ENCODE data around the gene CCDC70.
"Not testable (repeated sequence)": the region's sequence is repeated elsewhere in the genome, so short reads cannot be mapped to it uniquely, and the experiment has no call there.

Gene CCDC70

DNA sequence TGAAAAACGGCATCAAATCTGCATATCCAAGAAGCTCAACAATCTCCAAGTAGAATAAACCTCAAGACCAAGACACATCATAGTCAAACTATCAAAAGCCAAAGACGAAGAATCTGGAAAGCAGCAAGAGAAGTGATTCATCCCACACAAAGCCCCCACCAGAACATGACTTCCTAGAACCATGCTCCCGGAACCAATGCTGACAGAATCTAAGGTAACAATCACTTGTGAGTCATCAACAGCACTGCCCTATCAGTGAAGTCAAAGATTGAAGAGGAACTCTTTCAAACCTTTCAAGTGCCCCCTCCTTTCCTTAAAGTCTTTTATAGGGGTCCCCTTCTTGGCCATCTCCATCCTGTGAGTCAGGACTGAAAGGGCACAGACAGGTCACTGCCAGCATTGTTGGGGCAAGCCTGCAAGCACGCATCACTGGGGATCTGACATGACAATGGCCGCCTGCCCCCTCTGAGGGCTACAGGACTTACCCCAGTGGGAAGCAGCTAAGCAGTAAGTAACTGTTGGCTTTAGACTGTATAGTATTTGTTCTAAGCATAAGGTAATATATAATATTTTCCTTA, at the start of gene CCDC70:
CCDC70 (plus strand) TSS at position 247 of the 578 bp plus-strand sequence. CDS start 3,443 bp downstream, outside the sequence.
- DNase-seq = no peak

DNA sequence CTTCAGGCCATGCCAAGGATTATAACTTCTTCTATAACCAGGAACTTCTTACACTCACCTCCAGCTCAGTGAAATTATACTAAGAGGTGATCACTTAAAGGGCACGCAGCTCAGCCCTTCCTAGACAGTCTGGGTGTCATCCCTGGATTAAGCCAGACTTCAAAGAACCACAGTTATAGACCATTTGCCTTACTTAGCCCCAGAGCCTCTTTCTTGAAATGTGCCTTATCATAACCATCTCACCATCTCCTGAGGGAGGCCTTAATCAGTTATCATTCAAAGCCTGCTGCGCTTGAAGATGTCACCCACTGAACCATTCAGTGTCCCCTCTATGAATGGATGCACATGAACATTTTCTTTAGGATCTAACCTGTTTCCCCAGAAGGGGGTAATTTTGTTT, 47.7 kb upstream of the CCDC70 start:
- no peak for DNase-seq

DNA sequence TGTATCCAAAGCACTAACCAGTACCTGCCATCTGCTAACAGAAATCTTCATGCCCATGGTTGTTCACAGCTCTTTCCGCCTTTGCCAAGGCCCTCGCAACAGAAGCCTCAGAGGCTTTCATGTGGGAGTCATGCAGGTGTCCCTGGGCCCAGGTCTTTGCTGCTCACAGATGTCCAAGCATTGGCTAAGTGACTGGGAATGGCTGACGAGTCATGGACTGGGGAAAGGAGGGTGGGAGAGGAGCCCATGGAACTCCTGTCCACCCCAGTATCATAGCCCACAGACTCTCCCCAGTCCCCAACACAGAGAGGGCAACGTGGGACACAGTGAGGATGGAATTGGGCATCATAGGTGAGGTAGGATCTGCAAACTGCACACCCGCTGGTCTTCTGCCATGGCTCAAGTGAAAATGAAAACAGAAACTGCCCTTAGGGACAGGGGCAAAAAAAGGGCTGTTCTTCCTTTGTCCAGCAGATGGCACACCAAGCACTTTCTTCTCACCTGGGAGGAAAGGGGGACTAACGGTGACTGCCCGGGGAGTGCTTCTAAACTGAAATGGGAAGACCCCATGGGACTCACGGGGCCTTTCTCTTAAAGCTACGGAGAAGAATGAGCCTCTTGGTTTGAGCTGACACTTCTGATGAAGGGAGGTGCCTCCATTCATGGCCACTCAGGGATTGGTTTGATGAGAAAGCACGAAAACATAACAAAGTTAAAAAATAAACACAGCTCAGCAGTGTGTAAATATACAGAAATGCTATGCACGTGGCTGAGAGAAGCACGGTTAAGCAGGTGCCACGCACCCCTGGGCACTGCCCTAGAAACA, 46.7 kb upstream of the CCDC70 start:
- no peak for DNase-seq

DNA sequence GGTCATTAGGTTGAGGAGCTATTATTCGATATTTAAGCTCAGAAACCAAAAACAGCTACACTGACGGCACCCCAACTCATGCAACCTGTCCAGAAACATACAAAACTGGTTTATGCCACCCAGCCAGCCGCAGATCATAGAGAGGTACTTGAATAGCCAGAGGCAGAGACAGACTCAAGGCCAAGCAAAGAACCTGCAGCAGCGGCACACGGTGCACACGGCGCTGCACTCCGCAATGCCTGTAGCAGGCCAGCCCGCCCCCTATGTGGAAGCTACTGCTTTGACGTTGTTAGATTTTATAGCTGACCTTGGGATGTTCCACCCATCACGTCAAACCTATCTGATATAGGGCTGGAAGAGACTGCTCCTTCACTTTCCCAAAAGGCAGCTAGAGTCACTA, 45.9 kb upstream of the CCDC70 start:
- no peak for DNase-seq

DNA sequence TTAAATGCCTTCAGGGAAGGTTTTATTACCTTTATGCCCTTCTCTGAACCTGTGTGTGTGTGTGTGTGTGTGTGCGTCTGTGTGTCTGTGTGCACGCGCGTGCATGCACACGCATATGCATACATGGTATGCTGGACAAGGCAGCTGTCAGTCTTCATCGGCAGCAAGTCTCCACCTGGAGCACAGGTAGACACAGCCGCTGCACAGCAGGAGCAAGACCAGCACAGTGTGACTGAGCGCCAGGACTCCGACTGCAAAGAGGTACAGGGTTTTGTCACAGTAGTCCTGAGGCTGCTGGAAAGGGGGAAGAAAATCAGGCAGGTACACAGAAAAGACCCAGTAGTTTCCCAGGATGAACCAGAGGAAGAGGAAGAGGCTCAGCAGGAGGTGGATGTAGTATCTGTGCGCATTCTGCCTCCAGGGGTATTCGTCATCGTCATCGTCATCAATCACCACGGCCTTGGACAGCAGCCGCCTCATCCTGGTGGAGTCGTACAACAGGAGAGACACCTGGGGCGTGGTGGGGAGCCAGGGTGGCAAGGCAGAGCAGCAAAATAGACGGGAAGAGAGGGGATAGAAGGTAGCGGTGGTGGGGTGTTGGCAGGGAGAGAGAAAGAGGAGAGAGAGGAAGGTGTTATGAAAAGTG, 45.0 kb upstream of the CCDC70 start:
- no peak for DNase-seq

DNA sequence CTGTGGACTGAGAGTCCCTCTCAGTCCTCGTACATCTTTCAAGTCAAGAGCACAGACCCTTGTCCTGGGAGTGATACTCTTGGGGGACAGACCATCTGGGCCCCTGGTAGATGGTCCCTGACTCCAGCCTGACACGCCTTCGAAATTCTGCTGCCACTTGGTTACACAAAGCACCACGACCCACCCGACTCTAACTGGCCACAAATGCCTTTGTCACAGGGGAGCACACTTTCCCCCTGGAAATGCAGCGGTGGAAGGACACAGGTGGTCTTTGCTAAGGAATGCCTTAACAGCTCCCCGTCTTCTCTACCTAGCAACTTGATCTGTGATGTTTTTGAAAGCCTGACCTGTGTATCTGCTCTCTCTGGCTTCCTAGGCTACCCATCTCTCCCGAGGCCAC, 44.1 kb upstream of the CCDC70 start:
- DNase-seq = no peak

DNA sequence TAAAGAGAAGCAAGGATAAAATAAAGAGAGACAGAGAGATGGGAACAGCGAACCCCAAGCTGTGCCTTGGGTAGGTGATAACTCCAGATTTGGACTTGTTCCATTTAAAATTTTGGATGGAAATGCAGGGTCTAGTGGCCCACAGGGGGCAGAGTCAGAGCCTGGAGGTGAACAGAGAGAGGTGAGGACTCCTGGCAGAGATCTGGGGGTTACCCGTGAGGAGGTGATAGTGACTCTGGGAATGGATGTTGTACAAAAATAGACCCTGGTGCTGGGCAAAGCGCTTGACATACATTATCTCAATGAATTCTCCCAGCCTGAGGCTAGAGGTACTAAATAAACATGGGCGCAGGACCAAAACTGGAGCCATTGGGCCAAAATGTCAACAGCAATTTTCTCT, 43.5 kb upstream of the CCDC70 start:
- no peak for DNase-seq

DNA sequence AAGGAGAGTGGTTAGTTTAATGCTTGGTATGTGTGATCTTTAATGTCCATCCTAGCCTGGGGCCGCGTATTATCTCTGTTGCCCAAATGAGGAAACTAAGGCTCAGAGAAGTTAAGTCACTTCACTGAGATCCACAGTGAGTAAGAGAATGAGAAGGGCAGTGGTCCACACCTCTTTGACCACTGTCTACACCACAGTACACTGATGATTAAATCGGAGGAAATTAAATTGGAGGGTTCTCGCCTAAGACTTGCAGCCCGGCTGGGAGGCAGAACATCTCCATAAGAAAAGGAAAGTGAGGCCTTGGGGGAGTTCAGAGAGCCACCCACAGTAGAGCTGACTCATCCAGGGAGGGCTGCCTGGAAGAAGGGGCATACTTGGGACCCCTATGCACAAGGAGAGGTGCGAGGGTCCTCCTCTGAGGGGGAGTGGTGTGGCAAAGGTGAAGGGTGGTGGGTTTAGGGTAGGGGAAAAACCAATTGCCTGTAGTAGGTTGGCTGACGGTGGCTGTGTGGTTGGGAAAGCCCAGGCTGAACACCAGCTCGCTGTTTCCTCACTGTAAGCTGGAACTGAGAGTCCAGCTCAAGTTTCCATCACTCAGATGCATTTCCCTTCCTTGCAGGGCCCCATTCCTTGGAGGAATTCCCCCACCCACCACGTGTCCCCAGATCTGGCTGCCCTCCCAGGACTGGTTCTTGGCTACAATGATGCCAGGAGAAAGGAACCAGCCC, 42.8 kb upstream of the CCDC70 start:
- no peak for DNase-seq

DNA sequence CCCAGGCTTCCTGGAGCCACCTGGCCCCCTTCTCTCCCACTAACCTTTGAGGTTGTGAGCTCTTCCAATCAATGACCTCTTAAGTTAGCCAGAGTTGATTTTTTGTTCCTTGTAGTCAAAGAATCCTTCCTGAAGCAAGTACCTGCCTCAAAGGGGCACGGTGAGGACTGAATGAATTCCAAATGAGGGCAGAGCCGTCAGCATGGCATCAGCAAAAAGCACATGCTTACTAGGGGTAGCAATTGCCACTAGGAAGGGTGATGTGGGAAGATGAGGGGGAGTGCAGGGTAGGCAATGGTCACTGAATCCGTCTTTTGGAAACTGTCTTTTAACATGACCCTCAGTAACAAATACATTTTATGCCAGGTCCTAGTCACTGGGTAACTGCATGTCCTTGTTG, 42.2 kb upstream of the CCDC70 start:
- no peak for DNase-seq

DNA sequence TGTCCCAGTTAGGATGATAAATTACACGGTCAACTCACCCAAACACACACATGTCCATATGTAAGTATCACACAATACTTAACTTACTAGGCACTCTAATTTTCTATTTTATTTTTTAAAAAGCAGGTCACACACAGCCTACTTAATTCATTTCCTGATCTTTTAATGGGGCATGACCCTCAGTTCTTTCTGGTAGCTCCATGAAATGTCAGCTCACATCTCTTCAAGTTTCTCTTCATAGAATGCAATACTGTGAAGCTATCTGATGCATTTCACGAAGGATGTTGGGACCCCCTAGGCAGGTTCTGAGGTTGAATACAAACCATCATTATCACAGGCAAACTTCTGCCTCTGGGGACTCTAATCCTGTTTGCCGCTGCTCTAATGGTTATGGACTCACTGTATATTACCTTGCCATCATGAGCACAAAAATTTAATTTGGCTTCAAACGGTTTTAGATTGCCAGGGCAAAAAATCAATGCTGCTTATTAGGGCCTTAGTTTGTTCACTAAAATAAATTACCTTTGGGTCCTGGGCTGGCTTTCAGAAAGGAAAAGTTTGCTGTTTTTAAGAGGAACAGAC, 41.7 kb upstream of the CCDC70 start:
- DNase-seq = no peak

DNA sequence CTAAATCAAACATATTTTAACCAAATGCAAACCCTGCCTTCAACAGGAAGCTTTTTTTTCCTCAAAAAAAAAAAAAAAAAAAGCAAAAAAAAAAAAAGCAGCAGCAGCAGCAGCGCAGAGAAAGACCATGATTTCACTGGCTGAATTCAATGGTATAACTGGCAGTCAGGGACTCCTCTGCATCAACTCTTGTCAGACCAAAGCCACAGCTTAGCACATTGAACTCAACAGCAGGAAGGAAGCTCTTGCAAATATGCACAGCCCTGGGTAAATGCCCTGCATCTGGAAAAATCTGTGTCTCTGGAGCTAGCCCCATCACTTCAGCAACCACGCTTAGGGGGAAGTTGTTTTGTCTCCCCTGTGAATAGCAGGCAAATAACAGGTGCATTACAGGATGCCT, 40.2 kb upstream of the CCDC70 start:
- DNase-seq = no peak

DNA sequence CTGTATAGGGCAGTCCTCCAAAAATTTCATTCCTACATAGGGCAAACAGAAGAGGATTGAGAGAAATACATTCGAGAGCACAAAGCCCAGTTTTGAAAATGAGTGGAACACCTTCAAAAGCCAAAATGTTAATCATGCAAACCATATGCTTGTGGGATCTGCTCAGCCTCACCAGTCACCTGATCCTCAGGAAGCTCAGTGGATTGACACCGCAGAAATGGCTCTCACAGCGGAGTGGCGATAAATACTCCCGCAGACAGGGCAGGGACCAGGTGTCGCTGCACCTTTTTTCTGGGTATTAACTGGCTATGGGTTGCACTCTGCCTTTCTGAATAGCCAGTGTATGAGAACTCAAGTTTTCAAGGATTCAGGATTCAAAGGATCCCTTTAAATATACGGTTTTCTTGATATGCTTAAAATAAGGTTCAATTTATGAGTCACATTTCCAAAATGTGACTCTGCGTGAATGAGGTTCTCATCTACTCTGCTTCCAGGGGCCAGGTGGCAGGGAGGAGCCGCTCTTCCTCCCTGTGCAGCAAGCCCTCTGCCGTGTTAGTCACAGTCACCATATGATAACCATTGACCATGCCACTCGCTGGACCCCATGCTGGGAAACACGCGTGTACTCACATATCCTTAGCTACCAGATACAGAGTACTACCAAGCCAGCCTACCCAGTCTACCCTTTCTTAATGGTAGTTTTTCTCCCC, 39.5 kb upstream of the CCDC70 start:
- no peak for DNase-seq

DNA sequence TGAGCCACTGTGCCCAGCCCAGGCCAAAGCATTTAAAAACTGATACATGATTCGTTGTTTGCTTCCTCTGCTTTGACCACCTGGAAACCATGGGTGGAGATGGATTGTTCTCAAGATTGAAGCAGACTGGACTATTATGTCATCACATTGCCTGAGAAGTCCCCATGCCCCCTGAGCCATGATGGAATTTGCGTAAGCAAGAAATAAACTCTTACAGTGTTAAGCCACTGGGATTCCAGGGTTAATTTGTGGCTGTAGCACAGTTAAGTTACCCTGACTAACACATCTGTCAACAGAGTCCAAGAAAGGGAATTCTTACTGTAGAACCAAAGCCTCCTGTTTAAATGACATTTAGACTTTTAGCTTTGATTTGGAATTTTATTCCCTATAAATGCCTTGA, 38.4 kb upstream of the CCDC70 start:
- DNase-seq = no peak

DNA sequence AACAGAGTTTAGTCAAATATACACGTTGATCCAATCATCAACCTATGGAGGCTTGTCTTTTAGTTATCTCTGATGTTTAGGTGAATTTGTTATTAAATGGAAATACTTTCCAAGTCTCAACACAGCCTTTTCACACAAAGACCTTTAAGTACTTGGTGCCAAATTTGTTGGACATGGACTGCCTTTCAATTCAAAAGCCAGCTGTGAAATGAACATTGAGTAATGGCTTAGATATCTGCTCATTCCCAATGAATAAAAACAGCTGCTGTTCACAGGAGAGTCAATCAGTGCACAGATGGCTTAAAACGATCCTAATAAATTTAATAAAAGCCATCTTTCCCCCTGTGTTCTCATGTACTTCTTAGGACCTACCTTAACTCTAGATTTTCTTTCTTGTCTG, 37.9 kb upstream of the CCDC70 start:
- no peak for DNase-seq

DNA sequence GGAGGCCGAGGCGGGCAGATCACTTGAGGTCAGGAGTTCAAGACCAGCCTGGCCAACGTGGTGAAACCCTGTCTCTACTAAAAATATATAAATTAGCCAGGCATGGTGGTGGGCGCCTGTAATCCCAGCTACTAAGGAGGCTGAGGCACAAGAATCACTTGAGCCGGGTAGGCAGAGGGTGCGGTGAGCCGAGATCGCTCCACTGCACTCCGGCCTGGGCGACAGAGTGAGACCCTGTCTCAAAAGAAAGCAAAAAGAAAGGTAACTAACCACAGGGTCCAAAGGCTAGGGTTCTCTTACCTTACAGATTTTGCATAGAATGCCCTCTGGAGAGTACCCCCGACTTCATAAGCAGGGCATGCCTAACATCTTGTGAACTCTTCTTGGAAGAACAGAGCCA, 37.1 kb upstream of the CCDC70 start:
- DNase-seq = not testable (repeated sequence)

DNA sequence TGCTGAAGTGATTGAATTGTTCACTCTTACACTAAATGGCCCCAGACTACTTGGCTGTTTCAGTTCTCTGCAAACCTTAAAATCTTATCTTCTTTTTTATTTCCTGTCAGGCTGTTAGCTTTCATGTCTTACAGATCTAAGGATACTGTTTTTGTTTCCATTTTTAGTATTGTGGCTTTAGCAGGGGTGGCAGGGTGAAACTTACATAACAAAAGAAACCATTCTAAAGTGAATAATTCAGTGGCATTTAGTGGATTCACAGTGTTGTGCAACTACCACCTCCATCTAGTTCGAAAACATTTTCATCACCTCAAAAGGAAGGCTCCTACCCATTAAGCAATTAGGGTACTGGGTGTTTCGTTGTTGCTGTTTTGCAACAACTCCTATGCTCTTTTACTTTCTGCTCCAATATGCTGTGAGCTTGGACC, 36.6 kb upstream of the CCDC70 start:
- no peak for DNase-seq

DNA sequence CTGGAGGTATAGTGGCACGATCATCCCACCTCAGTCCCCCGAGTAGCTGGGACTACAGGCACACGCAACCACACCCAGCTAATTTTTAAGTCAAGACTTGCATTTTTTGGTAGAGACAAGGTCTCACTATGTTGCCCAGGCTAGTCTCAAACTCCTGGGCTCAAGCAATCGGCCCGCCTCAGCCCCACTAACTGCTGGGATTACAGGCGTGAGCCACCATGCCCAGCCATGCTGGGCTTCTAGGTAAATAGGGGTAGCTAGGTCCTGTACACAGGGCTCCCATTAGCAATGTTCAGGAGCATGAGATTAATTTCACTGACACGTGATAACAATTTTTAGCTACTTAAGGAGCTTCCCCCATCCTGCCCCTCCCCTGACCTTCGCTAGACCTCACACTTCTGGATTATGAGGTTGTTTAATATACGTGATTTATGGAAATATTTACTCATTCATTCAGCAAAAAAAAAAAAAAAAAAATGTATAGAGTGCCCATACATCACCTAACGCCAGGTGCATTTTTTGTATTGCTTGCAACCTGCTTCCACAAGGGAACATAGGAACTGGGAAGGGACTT, 36.0 kb upstream of the CCDC70 start:
- DNase-seq = no peak

DNA sequence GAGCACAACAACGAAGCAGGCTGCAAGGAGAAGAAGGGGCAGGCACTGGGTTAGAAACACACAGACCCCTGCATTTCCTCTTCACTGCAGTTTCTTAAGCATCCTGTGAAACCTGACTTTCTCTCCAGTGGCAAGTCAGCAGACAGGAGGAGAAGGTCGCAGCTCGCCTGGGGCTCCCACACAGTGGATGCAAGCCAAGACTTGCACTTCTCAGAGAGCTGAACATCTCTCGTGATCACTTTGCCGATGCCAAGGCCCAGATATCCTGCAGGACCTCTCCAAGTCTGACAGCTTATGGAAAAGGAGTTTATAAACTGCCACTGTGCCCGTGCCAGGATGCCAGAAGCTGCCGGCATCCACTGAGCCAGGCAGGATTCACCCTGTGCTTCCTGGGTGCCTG, 35.2 kb upstream of the CCDC70 start:
- DNase-seq = no peak

DNA sequence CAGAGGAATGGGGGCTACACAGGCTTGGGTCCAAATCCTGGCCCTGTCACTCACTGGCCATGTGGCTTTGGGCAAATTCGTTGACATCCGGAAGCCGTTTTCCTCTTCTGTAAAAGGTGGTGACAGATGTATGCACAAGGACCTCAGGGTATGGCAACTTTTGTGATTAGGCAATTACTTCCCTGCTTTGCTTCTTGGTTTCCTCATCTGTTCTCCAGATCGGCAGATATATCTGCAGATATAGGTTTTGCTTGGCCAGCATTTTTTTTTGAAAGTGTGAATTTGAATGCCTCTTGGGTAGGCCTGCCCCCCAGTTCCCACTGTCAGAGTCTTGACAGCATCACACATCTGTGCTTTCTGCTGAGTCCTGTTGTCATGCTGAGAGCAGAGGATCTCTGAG, 34.5 kb upstream of the CCDC70 start:
- no peak for DNase-seq

DNA sequence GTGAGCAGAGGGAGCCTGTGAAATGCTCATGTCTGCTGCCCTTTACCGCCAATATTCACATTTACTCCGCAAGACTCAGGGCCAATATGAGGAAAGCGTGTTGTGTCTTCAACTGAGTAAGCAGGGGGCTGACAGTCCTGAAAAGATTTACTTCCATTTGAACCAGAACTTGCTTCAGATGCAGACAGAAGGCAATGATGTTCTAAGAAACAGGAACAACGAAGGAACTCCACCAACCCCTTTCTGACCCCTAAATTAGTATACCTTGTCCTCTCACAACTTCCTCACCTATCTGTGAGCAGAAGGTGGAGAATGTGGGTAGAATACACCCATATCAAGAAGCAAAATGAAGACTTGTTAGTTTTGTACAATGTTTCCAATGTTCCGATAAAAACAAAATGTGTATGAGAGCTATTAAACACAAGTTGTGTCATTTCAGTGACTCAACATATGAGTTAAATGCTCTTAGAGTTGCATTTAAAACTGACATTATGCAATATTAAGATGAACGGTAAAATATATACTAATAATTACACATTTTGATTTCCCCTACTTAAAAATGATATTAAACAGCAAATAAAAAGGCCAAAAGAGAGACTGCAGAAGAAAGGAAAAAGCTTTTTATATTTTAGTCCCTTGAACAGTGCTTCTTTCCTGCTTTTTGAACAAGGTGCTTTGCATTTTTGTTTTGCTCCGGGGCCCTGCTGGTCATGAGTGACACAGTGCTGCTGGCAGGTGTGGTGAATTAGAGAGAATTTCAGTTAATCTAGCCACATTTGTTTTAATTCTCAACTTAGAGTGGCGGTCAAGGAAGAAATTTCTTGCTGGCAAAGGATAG, 32.8 kb upstream of the CCDC70 start:
- DNase-seq = no peak

DNA sequence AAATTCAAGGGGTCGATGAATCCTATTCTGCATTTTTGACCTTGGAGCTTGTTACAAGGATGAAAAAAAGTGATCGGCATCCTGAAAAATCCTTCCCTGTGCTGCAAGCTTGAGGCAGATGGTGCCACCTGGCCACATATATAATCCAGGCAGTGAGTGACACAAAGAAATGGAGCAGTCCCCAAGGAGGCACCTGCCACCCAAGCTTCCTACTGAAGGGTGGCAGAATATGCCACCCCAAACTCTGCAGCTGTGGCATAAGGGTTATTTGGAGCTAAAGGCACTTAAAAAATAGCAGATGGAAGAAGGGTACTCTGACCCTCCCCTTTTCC, 32.2 kb upstream of the CCDC70 start:
- DNase-seq = no peak

All from DMS 273 treated with DMSO at 0.1 percent for 48 hours (cell line).